Prostate gland (tissue), 2 donors: ENCODE results near the gene ATP1B3. TPM values are rescaled to one million over a fixed set of nuclear protein-coding genes. Genes with fewer than 3 reads are reported as not detected.

Experiments used
- DNase-seq: peaks from one replicate; pipeline ENCODE4 v3.0.0-alpha.2; 2019; ENCODE audit warnings: low spot score
- H3K27ac ChIP-seq, 2 donors: fragments of 200-600 bp; sonication (generic); 2 replicates each; pipeline ENCODE4 v1.5.1; 2017 to 2019
- H3K27me3 ChIP-seq: fragments of 200-600 bp; sonication (generic); replicated peaks from 2 replicates; pipeline ENCODE4 v1.5.1; 2019; ENCODE audit not compliant: insufficient read depth
- H3K36me3 ChIP-seq, 2 donors: fragments of 200-600 bp; sonication (generic); 1 replicate in 1 of 2; 2 replicates in 1 of 2; pipeline versions ENCODE4 v1.5.1 to v1.8.1; 2017 to 2019
- H3K4me1 ChIP-seq: fragments of 200-600 bp; sonication (generic); replicated peaks from 2 replicates; pipeline ENCODE4 v1.5.1; 2019
- H3K4me3 ChIP-seq, 2 donors: fragments of 200-600 bp; sonication (generic); 2 replicates each; pipeline ENCODE4 v1.5.1; 2017 to 2019
- H3K9me3 ChIP-seq: fragments of 200-600 bp; sonication (generic); 2 replicates; pipeline ENCODE4 v1.5.1; 2017
- POLR2A ChIP-seq: fragments of 450-650 bp; IDR thresholded peaks from one replicate; pipeline ENCODE4 v1.6.1; 2016; ENCODE audit warnings: antibody characterized with exemption, mild to moderate bottlenecking
- POLR2AphosphoS5 ChIP-seq: sonication (generic); formaldehyde crosslinking; IDR thresholded peaks from one replicate; pipeline ENCODE4 v1.6.1; 2017; ENCODE audit warnings: antibody characterized with exemption
- WGBS: methylation state at CpG from one replicate; pipeline ENCODE4 v1.1.5; 2018; 5-methylcytosine and 5-hydroxymethylcytosine counted together
- intact Hi-C: fragments of 100-400 bp; cut with DNase I; formaldehyde crosslinking; loops from one replicate; pipeline ENCODE4 v1.14.2; 2022
- total RNA-seq, 2 donors: library from RNA; depleted of rRNA; stranded (reverse); fragments of >200 nt; gene quantifications; one replicate each; pipeline ENCODE4 v1.1.0, GENCODE V29; 2016
- TF ChIP-seq, protein P1 (sequence below), 4 experiments: fragments of 200-600 bp in 2 of 4; fragments of 450-650 bp in 2 of 4; sonication (generic) in 2 of 4; IDR thresholded peaks; 1 replicate in 3 of 4; 2 replicates in 1 of 4; pipeline ENCODE4 v1.5.1; 2016 to 2019; ENCODE audit warnings: antibody characterized with exemption in 4 of 4, mild to moderate bottlenecking in 2 of 4, moderate library complexity in 2 of 4

ATP1B3 gene
- total RNA-seq, 2 donors from 2014 or later = 47.7 to 51.2 TPM

GRCh38 chr3:141853081-141853601, 23.3 kb upstream of the ATP1B3 start:
- DNase-seq = no peak
- WGBS = 33% methylated on average over 4 of the region's 4 CpGs

DNA sequence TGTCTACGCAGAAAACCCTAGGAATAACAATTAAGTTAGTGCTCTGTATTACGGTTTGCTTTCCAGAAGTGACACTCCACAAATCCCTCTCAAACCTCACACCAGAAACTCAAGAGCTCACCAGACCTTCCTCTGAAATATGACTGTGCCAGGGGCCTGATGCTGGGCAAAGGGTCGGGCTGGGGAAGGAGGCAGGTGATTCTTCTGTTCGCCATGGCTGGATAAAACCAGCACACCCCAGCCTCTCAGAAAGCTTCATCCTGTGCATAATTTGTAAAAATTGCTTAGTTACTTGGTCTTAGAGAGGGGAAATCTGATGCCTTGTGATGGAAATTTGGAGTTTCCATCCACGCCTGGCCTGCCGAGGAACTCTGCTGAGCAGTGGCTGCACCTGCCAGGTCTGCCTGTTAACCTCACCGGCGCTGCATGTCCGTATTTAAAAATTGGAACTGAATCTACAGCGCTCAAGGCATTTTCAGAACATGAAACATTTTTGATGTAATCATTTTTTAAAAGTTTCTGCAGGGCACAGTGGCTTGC, 22.7 kb upstream of the ATP1B3 start:
- H3K36me3 ChIP-seq = no peaks in the 10 kb centered on the region
- intact Hi-C loops = no loop called here
- H3K4me3 ChIP-seq = no peak overlapping the region
- no peaks in the 10 kb centered on the region for H3K4me1 ChIP-seq
- H3K27me3 ChIP-seq = no peaks in the 10 kb centered on the region
- no peaks in the 10 kb centered on the region for H3K9me3 ChIP-seq
- TF ChIP-seq POLR2AphosphoS5 = no peak
- TF ChIP-seq, protein P1, sequence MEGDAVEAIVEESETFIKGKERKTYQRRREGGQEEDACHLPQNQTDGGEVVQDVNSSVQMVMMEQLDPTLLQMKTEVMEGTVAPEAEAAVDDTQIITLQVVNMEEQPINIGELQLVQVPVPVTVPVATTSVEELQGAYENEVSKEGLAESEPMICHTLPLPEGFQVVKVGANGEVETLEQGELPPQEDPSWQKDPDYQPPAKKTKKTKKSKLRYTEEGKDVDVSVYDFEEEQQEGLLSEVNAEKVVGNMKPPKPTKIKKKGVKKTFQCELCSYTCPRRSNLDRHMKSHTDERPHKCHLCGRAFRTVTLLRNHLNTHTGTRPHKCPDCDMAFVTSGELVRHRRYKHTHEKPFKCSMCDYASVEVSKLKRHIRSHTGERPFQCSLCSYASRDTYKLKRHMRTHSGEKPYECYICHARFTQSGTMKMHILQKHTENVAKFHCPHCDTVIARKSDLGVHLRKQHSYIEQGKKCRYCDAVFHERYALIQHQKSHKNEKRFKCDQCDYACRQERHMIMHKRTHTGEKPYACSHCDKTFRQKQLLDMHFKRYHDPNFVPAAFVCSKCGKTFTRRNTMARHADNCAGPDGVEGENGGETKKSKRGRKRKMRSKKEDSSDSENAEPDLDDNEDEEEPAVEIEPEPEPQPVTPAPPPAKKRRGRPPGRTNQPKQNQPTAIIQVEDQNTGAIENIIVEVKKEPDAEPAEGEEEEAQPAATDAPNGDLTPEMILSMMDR (IDR thresholded peaks at IDR 0.05) = no peak
- no peak for TF ChIP-seq POLR2A
- no peak overlapping the region for H3K27ac ChIP-seq
- no peak for DNase-seq
- 72% methylated on average over 10 of the region's 10 CpGs for WGBS

More at GRCh38 chr3:141853081-141853601, 23.3 kb upstream of the ATP1B3 start:
- H3K9me3 ChIP-seq = no peaks in the 10 kb centered on the region
- no peak overlapping the region for H3K27ac ChIP-seq
- no peaks in the 10 kb centered on the region for H3K36me3 ChIP-seq
- intact Hi-C loops = no loop called here
- TF ChIP-seq POLR2AphosphoS5 (no peak), POLR2A (no peak)
- TF ChIP-seq, protein P1 (IDR thresholded peaks at IDR 0.05) = no peak
- H3K4me1 ChIP-seq = no peaks in the 10 kb centered on the region
- H3K4me3 ChIP-seq = no peak overlapping the region
- H3K27me3 ChIP-seq = no peaks in the 10 kb centered on the region

GRCh38 chr3:141854599-141854998, 21.8 kb upstream of the ATP1B3 start:
- no peak for DNase-seq
- intact Hi-C loops = no loop called here
- Histone ChIP-seq H3K27ac (no peak overlapping the region), H3K9me3 (no peaks in the 10 kb centered on the region), H3K4me3 (no peak overlapping the region), H3K36me3 (no peaks in the 10 kb centered on the region), H3K27me3 (no peaks in the 10 kb centered on the region), H3K4me1 (no peaks in the 10 kb centered on the region)
- 100% methylated on average over 1 of the region's 1 CpG for WGBS
- TF ChIP-seq, protein P1 (IDR thresholded peaks at IDR 0.05) = no peak
- TF ChIP-seq POLR2A (no peak), POLR2AphosphoS5 (no peak)

DNA sequence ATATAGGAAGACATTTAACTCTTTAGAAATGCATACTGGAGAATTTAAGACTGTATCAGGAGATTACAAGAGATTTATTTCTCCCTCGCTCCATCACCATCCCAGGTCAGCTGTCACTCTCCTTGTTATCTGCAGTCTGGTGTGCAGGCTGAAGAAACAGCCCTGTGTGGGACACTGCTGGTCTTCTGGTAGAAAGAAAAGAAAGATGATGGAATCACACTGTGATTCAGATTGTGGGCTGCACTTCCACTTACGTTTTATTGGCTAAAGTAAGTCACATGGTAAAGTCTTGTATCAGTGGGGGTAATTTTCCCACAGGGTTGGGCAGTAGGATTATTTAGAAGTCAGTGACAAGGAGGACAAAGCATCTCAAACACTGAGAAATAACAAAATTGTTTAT, 18.1 kb upstream of the ATP1B3 start:
- intact Hi-C loops = no loop called here
- no peaks in the 10 kb centered on the region for H3K9me3 ChIP-seq
- no peaks in the 10 kb centered on the region for H3K27me3 ChIP-seq
- H3K4me3 ChIP-seq = no peak overlapping the region
- no peaks in the 10 kb centered on the region for H3K36me3 ChIP-seq
- H3K27ac ChIP-seq = no peak overlapping the region
- no peaks in the 10 kb centered on the region for H3K4me1 ChIP-seq
- DNase-seq = no peak
- TF ChIP-seq, protein P1 (IDR thresholded peaks at IDR 0.05) = no peak
- TF ChIP-seq POLR2A (no peak), POLR2AphosphoS5 (no peak)
- 87% methylated on average over 2 of the region's 2 CpGs for WGBS

DNA sequence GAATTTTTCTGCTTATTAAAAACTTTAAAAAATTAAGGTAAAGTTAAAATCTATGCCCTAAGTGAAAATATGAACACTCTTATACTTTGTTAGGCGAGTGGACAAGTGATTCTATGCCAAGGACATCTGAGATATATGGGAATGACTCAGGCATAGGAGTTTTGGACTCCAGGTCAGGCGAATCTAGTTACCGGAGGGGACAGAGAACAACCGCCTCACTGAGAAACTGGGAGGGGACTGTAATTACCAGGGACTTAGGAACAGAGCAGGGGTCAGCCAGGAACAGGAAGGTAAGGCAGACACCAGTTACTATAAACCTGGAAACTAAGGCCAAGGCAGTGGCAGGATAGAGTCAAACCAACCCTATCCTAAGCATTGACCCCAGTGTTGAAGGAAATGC, 16.8 kb upstream of the ATP1B3 start:
- DNase-seq = no peak
- Histone ChIP-seq H3K4me1 (no peaks in the 10 kb centered on the region), H3K27me3 (no peaks in the 10 kb centered on the region), H3K4me3 (no peak overlapping the region), H3K27ac (no peak overlapping the region), H3K9me3 (no peaks in the 10 kb centered on the region), H3K36me3 (no peaks in the 10 kb centered on the region)
- WGBS = 68% methylated on average over 4 of the region's 4 CpGs
- intact Hi-C loops = no loop called here
- TF ChIP-seq, protein P1 (IDR thresholded peaks at IDR 0.05) = no peak
- no peak for TF ChIP-seq POLR2AphosphoS5
- no peak for TF ChIP-seq POLR2A
